ENCODE data around the gene FOCAD. TPM values are rescaled to one million over a fixed set of nuclear protein-coding genes. Genes with fewer than 3 reads are reported as not detected.

Gene FOCAD
- total RNA-seq, 1 experiment from 2014 or later = 43.3 TPM

- Histone ChIP-seq H3K18ac (ENCODE audit: insufficient read length, low read depth, low read length) (no peak overlapping the region), H3K4ac (ENCODE audit: low read depth, low read length) (no peak overlapping the region), H3K56ac (ENCODE audit: insufficient read length, low read depth, low read length) (no peak overlapping the region), H3K79me2 (ENCODE audit: insufficient read depth, low read length) (no peaks in the 10 kb centered on the region), H2AFZ (ENCODE audit: low read length) (no peak overlapping the region), H2BK5ac (ENCODE audit: insufficient read length, low read length) (no peak overlapping the region), H4K5ac (ENCODE audit: insufficient read length, low read depth, low read length) (no peak overlapping the region), H3K27me3 (ENCODE audit: insufficient read depth, low read length) (no peaks in the 10 kb centered on the region), H3K4me1 (ENCODE audit: insufficient read depth, low read length) (no peaks in the 10 kb centered on the region), H4K91ac (ENCODE audit: insufficient read length, low read depth, low read length) (no peak overlapping the region), H3K4me2 (ENCODE audit: insufficient read depth, insufficient read length, low read length) (no peak overlapping the region), H3K79me1 (ENCODE audit: insufficient read depth, low read depth, low read length, poor library complexity, severe bottlenecking) (no peaks in the 10 kb centered on the region), H3K9ac (ENCODE audit: extremely low read depth, insufficient read length, low read length) (no peak overlapping the region), H2BK15ac (ENCODE audit: low read depth, low read length) (no peak overlapping the region), H3K23ac (ENCODE audit: insufficient read length, low read depth, low read length) (no peak overlapping the region), H2AK5ac (ENCODE audit: insufficient read length, low read length) (no peak overlapping the region), H2BK120ac (ENCODE audit: low read depth, low read length, poor library complexity, severe bottlenecking) (no peak overlapping the region), H4K8ac (replicated peaks; ENCODE audit: insufficient read length, low read depth, low read length) (no peak overlapping the region), H3K27ac (ENCODE audit: insufficient read length, low read depth, low read length) (no peak overlapping the region), H3K23me2 (ENCODE audit: insufficient read length, low read depth, low read length, poor library complexity, severe bottlenecking) (no peaks in the 10 kb centered on the region), H3K14ac (ENCODE audit: insufficient read depth, low read length) (no peak overlapping the region), H2BK20ac (ENCODE audit: low read depth, low read length, poor library complexity, severe bottlenecking) (no peak overlapping the region), H4K20me1 (ENCODE audit: control insufficient read depth, insufficient read depth, insufficient read length) (no peaks in the 10 kb centered on the region), H3T11ph (ENCODE audit: low read length) (no peak overlapping the region), H3K9me3 (ENCODE audit: control insufficient read depth, low read depth, low read length) (no peaks in the 10 kb centered on the region), H2BK12ac (ENCODE audit: insufficient read length, low read depth, low read length) (no peak overlapping the region)
- Mint-ChIP-seq H3K27ac (no peak overlapping the region), H3K9me3 (no peaks in the 10 kb centered on the region), H3K4me3 (no peak overlapping the region), H3K36me3 (ENCODE audit: insufficient read depth in 1 of 3, low read depth in 3 of 3) (peaks cover 12 to 20% (median 16%) of the 10 kb centered on the region in 3 experiments), H3K27me3 (ENCODE audit: low read depth) (no peaks in the 10 kb centered on the region), H3K4me1 (peaks cover 6 to 7% of the 10 kb centered on the region in 2 experiments; a peak in 3 of 4 replicates)
- no peak for DNase-seq
- WGBS (ENCODE audit: extremely low coverage, insufficient read length, low lambda C conversion rate) = no CpG with 5 or more reads among the region's 5 CpGs
- TF ChIP-seq, protein P1, sequence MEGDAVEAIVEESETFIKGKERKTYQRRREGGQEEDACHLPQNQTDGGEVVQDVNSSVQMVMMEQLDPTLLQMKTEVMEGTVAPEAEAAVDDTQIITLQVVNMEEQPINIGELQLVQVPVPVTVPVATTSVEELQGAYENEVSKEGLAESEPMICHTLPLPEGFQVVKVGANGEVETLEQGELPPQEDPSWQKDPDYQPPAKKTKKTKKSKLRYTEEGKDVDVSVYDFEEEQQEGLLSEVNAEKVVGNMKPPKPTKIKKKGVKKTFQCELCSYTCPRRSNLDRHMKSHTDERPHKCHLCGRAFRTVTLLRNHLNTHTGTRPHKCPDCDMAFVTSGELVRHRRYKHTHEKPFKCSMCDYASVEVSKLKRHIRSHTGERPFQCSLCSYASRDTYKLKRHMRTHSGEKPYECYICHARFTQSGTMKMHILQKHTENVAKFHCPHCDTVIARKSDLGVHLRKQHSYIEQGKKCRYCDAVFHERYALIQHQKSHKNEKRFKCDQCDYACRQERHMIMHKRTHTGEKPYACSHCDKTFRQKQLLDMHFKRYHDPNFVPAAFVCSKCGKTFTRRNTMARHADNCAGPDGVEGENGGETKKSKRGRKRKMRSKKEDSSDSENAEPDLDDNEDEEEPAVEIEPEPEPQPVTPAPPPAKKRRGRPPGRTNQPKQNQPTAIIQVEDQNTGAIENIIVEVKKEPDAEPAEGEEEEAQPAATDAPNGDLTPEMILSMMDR (conservative IDR thresholded peaks at IDR 0.05) = no peak
These were observed 245.2 kb downstream of the FOCAD start for GRCh38 chr9:20929276-20929675.
